HG02678 (cell line): Measurements from ENCODE around the gene PTPN4.

Experiments
- ATAC-seq: cut with Tn5 transposase; IDR thresholded peaks from one replicate; pipeline ENCODE4 v1.9.1; 2021; ENCODE audit warnings: mild to moderate bottlenecking, moderate library complexity; ENCODE audit not compliant: unreplicated experiment

The PTPN4 gene

GRCh38 chr2:119730671-119731177, 29.0 kb upstream of the PTPN4 start:
- no peak for ATAC-seq

DNA sequence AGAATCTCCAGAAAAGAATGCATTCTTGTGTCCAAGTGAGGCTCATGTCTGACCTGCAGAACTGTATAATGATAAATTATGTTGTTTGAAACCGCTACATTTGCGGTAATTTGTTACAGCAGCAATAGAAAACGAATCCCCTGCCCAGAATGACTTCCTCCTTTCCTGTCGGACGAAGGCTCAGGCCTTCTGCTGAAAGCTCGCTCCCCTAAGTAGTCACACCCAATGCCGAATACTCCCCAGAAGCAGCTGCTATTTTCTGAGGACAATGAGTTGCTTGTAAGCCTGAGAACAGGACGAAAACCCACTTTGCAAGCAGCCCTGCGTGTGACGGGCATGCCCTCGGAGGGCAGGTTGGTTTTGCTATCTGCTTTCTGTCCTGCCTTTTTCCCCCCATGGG, 27.7 kb upstream of the PTPN4 start:
- no peak for ATAC-seq

DNA sequence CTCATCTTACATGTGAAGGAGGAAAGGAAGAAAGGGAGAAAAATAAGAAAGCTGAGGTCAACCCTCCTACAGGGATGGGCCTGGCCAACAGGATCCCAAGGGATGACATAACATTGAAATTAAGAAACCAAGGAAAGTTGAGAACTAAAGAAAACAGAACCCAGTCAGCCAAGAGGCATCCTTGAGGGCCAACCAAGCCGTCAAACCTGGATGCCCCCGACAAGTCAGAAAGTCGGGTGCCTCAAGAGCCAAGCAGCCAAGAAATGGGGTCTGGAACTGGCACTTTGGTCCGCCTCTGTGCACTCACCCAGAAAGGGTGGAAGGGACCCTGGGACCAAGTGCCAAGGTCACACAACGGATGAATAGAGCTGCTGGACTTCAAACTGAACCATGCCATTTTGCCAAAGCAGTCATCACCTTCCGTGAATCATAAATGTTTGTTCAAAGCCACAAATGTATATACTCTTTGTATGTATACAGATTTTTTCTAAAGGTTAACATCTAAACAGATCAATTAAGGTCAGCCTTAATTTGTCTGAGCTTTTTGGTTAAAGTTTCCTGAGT, 27.0 kb upstream of the PTPN4 start:
- no peak for ATAC-seq

GRCh38 chr2:119734047-119734446, 25.7 kb upstream of the PTPN4 start:
- ATAC-seq = no peak

GRCh38 chr2:119735565-119735964, 24.2 kb upstream of the PTPN4 start:
- ATAC-seq = no peak

DNA sequence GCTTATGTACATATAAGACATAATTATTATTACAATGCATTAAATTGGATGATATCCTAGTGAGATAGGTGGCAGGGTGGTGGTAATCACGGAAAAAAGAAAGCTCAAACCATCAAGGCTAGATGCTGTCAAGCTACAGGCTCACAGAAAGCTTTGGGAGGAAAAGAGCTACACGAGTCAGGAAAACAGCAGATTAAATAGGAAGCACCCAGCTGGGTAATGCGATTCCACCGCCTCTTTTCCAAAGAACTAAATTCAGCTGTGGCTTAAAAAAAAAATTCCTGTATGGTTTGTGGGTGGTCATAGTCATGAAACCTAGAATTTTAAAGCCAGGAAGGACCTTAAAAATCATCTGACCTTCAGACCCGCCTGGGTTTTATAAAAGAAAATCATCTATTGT, 23.7 kb upstream of the PTPN4 start:
- ATAC-seq = no peak

GRCh38 chr2:119739580-119740255, 20.0 kb upstream of the PTPN4 start:
- ATAC-seq = no peak

- no peak for ATAC-seq
These were observed 18.7 kb upstream of the PTPN4 start for GRCh38 chr2:119741001-119741400.

GRCh38 chr2:119741868-119742267, 17.9 kb upstream of the PTPN4 start:
- ATAC-seq = no peak

DNA sequence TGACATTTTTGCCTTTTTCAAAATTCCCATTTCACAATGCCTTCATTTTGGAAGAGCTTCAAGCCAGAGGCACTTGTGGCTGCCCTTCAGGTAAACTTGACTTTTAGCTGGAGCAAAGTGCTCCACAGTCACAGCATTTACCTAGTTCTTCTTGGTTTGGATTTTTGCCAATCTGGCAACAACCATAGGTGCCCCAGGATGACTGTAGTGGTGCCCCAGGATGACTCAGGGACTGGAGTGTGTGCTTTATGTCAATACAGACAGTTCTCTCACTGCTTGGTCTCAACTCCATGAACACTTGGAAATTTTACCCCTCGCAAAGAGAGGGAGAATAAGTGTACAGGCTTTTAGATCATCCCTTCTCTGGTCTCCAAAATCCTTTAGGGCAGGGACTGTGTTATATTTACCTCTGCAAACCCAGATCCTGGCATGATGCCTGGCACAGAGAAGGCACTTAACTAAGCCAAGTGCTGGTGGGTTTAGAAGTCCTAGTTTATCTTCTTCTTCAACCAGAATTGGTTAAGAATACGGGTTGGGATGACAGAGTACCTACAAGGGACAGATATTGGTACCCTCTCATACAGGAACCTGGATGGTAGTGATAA, 15.3 kb upstream of the PTPN4 start:
- ATAC-seq = no peak

GRCh38 chr2:119745566-119745965, 14.2 kb upstream of the PTPN4 start:
- no peak for ATAC-seq

- ATAC-seq = no peak
These were observed 12.7 kb upstream of the PTPN4 start for GRCh38 chr2:119746836-119747686.

- ATAC-seq = no peak
These were observed 11.6 kb upstream of the PTPN4 start for GRCh38 chr2:119748135-119748534.

DNA sequence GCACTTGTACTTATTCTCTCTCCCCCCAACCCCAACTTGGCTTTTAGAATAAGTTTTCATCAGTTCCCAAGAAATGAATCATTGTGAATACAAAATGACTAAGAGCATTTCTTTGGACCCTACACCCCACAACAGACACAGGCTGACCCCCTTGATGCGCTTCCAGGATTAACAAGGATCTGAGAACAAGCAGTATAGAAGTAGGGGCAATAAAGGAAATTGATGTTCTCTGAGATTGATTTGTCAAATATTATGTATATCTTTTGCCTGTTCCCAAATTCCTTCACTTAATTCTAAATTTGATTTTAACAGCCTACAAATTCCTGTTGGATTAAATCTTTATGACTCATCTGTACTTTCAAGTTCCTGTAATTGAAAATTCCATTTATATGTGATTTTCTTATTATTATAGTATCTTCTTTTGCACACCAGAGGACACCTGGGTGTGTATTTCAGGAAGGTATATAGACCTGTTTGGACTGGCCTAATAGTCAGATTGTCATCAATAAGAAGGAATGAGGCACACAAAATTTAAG, 10.2 kb upstream of the PTPN4 start:
- ATAC-seq = no peak

DNA sequence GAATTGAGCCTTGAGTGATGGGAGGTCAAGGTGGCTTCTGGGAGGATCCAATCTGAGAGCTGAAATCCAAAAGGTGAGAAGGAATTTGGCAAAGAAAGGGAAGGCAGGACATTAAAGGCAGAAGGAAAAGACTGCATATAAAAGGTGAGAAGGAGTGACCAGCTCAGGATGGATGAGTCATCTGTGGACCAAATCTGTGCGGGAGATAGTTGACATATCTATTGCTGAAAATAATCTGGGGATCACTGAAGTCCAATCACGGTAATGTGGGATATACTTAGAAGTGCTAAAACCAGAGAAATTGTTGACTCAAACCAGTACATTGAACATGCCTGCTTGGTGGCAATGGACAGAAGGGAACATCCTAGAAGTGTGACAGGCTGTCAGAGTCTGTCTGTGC, 8.0 kb upstream of the PTPN4 start:
- no peak for ATAC-seq

DNA sequence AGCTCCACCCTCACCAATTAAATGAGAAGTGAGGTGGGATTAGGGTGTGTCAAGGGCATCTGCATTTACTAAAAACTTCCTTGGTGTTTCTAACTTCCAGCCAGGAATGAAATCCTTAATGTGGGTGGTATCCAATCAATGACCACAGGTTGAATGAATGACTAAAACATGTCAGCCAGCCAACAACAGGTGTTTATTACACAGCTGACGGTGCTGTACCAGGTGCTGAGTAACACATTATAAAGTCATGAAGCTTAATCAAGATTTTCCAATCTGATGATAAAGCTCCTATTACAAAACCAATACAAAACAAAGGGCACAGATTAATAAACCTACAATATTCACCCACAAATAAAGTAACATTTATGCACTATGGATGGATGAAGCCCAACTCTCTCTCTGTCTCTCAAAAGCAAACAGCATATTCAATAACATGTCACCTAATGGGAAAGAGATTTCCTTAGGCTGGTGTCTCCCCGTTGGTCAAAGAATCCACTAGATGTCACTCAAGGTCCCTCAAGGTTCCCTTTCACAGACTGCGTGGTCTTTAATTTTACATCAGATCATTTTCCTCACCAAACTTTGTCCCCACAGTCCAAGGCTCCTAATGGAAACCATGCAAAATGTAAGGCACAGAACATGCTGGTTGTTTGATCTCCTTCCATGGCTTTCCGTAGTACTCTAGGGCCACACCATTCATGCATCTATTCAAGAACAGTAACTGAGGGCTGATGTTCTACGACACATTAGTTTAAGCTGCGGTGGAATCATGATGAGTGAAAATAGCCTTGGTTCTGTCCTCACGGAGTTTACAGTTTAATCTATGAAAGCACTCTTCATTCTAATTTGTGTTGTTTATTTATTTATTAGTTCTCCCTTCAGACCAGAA, 6.4 kb upstream of the PTPN4 start:
- ATAC-seq = peak; percentile 66

DNA sequence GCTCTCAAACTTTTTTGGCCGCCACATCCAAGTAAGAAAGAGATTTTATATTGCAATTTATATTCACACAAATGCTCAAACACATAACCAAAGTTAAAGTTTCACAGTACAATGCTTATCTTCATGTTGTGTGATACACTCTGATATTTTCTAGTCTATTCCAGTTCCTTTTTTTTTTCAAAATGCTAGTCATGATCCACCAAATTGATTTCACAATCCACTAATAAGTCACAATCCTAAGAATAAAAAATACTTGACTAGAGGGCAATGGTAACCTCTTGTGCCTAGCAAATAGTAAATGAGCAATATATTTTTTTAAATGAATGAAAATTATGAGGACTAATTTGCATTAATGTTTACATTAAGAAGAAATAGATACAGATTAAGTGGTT, 5.8 kb upstream of the PTPN4 start:
- ATAC-seq = no peak

- no peak for ATAC-seq
These were observed 3.8 kb upstream of the PTPN4 start for GRCh38 chr2:119755906-119756305.

GRCh38 chr2:119756837-119757236, 2.9 kb upstream of the PTPN4 start:
- no peak for ATAC-seq

GRCh38 chr2:119758881-119759450, 756 bp upstream of the PTPN4 start:
- no peak for ATAC-seq
